SKM-1 (cell line): ENCODE results near the gene LARP7.
"Not testable (repeated sequence)": the region's sequence is repeated elsewhere in the genome, so short reads cannot be mapped to it uniquely, and the experiment has no call there.

Experiments
- DNase-seq: peaks from one replicate; lab custom pipeline; 2025; ENCODE audit not compliant: unreplicated experiment; lab: John Stamatoyannopoulos, UW

LARP7 gene

DNA sequence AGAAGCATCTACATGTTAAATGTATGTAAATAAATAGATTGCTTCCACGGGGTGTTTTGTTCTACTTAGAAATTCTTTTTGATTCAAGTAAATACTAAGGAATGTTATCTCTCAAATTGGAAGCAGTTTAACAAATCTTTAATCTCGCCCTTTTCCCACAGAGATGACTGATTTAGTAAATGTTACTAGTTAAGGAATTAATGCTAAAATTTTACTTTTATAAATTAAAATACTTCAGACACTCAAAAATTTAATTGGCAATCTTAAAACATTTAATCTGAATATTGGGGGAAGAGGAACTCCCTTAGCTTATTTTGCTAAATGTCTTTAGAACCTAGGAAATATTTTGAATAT is 12.1 kb downstream of the LARP7 start:
- DNase-seq: no peak

DNA sequence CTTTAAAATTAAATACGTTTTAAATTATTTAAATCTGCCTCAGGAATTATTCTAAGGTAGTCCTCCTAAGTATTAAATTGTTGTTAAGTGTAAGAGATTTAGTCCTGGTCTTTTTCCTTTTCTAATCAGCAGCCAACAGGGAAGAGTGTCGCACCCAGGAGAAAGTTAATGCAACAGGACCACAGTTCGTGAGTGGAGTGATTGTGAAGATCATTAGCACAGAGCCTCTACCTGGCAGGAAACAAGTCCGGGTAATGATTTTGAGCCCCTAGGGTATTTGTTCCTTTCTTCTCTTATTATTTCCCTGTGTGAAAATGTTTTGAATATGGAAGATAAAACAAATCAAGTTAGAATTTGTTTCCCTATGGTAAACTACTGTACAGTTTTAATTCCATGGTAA is 13.4 kb downstream of the LARP7 start:
- DNase-seq: no peak

- DNase-seq: no peak
Observed at GRCh38 chr4:112651641-112652040, 14.7 kb downstream of the LARP7 start.

- no peak for DNase-seq
Observed at GRCh38 chr4:112652216-112652615, 15.3 kb downstream of the LARP7 start.

- DNase-seq: no peak
Observed at GRCh38 chr4:112655270-112655669, 18.3 kb downstream of the LARP7 start.

DNA sequence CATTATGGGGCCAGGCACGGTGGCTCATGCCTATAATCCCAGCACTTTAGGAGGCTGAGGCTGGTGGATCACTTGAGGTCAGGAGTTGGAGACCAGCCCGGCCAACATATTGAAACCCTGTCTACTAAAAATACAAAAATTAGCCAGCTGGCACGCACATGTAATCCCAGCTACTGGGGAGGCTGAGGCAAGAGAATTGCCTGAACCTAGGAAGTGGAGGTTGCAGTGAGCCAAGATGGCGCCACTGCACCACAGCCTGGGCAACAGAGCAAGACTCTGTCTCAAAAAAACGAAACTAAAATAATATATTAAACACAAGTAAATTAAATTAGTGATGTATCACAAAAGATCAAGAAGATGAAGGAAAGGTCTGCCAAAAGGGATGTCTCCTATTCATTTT is 19.2 kb downstream of the LARP7 start:
- DNase-seq: not testable (repeated sequence)

GRCh38 chr4:112664611-112665010 is 27.7 kb downstream of the LARP7 start:
- no peak for DNase-seq

GRCh38 chr4:112668131-112668530 is 31.2 kb downstream of the LARP7 start:
- DNase-seq: no peak

- no peak for DNase-seq
Observed at GRCh38 chr4:112673076-112673475, 36.1 kb downstream of the LARP7 start.

DNA sequence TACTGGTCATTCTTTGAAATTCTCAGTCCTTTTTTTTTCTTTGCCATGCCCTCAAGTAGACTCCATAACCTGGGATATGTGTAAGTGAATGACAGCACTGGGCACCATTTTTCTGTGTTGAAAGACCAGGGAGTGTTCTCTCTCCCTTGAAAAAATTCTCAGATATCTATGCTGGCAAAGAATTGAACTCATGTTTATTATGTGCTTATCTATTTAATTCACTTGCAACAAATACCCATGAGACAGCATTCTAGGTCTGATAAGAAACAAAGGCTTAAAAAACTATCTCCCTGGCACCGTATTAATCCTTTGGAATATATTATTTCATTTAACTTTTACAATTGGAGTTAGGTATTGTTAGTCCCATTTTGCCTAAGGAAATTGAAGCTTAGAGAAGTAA is 36.7 kb downstream of the LARP7 start:
- no peak for DNase-seq

GRCh38 chr4:112674376-112674775 is 37.4 kb downstream of the LARP7 start:
- no peak for DNase-seq

DNA sequence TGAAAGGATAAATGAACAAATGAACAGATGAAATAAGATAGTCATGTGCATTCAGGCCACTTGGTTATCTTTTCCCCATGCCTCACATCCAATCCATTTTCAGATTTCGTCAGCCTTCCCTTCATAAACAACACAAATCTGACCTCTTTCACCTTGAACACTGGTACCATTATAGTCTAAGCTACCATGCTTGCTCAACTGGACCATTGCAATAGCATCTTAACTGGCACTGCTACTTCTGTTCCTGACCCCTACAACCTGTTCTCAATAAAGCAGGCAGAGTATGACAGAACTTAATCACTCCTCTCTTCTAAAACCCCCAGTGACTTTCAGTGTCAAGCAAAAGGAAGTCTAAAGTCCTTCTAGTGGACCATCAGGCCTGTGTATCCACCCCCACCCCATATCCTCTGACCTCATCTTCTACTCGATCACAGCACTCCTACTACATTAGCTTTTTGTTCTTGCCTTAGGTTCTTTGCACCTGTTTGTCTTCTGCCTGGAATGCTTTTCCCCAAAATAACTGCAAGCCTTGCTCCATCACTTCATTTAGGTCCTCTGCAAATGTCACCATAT is 40.7 kb downstream of the LARP7 start:
- no peak for DNase-seq

GRCh38 chr4:112680996-112681395 is 44.1 kb downstream of the LARP7 start:
- DNase-seq: no peak

DNA sequence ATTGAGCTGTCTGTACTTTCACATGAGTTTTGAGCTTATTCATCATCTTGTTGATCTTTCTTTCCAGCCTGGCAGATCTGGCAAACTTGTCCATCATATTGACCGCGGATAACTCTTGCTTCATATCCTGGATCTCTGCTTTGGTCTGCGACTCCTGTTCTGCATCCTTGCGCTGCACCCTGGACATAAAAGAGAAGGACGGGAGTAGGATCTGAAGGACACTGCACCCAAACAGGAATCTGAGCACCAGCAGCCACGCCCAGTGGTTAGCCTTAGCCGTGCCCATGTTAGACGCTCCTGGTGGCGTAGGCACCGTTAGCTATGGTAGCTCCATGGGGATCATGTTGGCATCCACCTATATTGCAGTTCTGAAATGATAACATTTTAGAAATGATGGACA is 56.6 kb downstream of the LARP7 start:
- no peak for DNase-seq

- DNase-seq: no peak
Observed at GRCh38 chr4:112700679-112701078, 63.7 kb downstream of the LARP7 start.

- DNase-seq: no peak
Observed at GRCh38 chr4:112702892-112703291, 65.9 kb downstream of the LARP7 start.

DNA sequence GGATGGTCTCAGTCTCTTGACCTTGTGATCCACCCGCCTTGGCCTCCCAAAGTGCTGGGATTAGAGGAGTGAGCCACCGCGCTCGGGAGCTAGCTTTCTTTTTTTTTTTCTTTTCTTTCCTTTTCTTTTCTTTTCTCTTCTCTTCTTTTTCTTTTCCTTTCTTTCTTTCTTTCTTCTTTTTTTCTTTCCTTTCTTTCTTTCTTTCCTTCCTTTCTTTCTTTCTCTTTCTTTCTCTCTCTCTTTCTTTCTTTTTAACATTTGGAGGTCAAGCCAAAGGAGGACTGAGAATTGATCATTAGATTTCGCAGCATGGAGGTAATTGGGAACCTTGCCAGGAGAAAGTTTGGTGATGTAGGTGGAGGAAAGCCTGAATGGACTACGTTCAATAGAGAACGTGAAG is 67.4 kb downstream of the LARP7 start:
- no peak for DNase-seq

DNA sequence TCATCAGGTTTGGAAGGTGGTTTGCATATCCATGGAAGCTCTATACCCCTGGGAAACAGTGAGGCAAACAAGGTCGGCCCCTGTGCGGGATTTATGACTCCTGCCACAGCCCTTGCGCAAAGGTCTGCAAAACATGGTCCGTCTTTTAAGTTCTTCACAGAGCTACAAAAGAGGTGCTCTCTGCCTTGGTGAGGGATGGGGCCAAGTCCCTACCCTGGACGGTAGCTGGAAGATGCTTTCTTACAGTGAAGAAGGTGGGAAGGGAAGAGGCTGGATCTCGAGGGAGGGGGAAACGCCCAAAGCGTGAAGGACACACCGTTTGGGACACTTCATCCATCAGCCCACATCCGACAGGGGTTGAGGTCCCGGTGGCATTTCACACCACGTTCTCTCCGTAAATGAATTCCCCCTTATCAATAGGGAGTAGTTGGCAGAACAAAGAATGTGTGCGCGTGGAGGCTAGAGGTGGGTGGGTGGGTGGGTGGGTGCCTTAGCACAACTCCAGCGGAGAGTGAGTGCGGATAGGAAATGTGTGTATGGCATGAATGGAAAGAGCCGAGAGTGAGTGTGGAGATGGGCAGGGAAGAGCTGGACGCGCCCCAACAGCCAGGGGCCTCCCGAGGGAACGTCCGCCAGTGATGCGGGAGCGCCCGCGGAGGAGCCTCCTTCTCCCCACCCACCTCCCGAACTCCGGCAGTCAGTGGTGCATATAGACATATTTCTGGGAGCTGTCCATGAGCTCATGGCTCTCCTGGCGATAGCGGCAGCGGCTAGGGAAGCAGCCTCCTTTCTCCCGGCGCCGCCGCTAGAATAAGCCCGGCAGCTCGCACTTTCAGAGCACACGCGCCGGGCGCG is 68.3 kb downstream of the LARP7 start:
- DNase-seq: no peak

DNA sequence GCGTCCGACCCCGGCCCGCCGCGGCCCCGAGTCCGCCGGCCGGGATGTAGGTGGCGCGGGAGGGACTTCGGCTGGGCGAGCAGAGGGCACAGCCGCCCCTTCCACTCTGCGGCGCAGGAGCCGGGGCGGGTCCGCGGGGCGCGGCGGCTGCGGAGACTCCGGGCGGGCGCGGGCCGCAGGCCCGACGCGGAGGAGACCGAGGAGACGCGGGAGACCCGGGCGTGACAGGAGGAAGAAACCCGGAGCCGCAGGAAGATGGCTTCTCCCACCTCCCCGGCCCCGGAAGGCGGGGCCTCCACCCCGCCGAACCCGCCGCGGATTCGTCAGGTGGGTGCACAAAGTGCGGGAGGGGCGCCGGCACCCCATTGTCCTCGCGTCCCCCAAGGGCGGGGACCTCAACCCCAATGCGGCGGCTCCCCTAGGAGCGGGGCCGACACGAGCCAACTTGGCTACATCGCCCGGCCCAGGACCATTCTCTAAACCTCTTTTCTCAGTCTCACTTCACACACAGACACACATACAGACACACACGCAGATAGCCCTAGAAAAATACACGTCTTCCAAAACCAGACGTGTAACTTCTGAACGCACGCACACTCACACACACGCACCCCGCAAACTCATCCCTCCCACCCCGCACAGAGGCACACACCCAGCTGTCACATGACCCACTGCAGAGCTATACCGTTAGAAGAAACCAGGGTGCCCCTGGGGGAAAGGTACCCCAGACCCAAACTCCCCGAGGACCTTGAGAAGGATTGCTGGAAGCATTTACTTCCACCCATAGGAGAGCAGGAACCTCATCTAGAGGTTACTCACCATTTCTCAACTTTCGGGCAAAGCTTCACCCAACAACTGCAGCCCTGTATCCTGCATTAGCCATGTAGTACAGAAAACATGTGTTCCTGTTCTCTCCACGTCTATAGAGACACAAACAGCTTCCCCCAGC is 69.2 kb downstream of the LARP7 start:
- DNase-seq: not testable (repeated sequence)

DNA sequence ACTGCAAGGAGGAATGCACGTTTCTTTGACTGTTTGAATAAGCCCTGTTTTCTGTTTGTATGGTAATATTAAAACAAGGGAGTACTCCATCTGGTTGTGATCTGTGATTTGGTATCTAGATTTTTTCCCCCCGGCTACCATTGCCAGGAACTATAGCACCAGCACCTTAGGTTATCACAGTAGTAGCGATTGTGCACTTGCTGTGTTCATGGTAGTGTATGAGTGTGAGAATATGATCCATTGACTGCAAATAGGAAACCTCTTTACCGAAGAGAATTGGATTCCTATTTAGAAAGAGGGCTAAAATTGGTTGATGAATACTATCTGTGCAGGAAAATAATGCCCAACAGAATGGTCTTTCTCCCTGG is 69.9 kb downstream of the LARP7 start:
- no peak for DNase-seq
